GM23338 (cell line): ENCODE measurements around the gene TSR3. TPM values are rescaled to one million over a fixed set of nuclear protein-coding genes. Genes with fewer than 3 reads are reported as not detected.

Experiments
- ATAC-seq: fragments of 200-7000 bp; cut with Tn5 transposase; 3 replicates; pipeline ENCODE4 v1.9.1; 2020
- DNase-seq: peaks from one replicate; pipeline ENCODE4 v3.0.0-alpha.2; 2015; ENCODE audit warnings: low spot score
- H2AFZ ChIP-seq: fragments of 200-600 bp; sonication (generic); 2 replicates; pipeline ENCODE4 v1.8.0; 2016; ENCODE audit warnings: antibody characterized with exemption, mild to moderate bottlenecking, moderate library complexity
- H3F3A ChIP-seq: fragments of 200-600 bp; sonication (generic); replicated peaks from 2 replicates; pipeline ENCODE4 v1.8.0; 2017; ENCODE audit warnings: antibody characterized with exemption, mixed run types, low read depth
- H3K27ac ChIP-seq: fragments of 200-600 bp; sonication (generic); 2 replicates; pipeline ENCODE4 v1.6.1; 2016; ENCODE audit warnings: low read depth
- H3K27me3 ChIP-seq: fragments of 200-600 bp; sonication (generic); 2 replicates; pipeline ENCODE4 v1.8.0; 2016; ENCODE audit warnings: mild to moderate bottlenecking, mixed run types, moderate library complexity; ENCODE audit not compliant: insufficient read depth
- H3K36me3 ChIP-seq: fragments of 200-600 bp; sonication (generic); 2 replicates; pipeline ENCODE4 v1.8.0; 2016; ENCODE audit warnings: mild to moderate bottlenecking; ENCODE audit not compliant: insufficient read depth
- H3K4me1 ChIP-seq: fragments of 200-600 bp; sonication (generic); 2 replicates; pipeline ENCODE4 v1.8.0; 2016; ENCODE audit warnings: mild to moderate bottlenecking, moderate library complexity; ENCODE audit not compliant: insufficient read depth
- H3K4me2 ChIP-seq: fragments of 200-600 bp; sonication (generic); 2 replicates; pipeline ENCODE4 v1.7.1; 2017; ENCODE audit warnings: mixed run types
- H3K4me3 ChIP-seq: fragments of 200-600 bp; sonication (generic); 2 replicates; pipeline ENCODE4 v1.6.1; 2016; ENCODE audit warnings: mixed run types
- H3K79me2 ChIP-seq: fragments of 200-600 bp; sonication (generic); replicated peaks from 2 replicates; pipeline ENCODE4 v1.8.0; 2017; ENCODE audit warnings: mild to moderate bottlenecking; ENCODE audit not compliant: insufficient read depth
- H3K9me2 ChIP-seq: fragments of 200-600 bp; sonication (generic); 2 replicates; pipeline ENCODE4 v1.8.0; 2017; ENCODE audit not compliant: insufficient read depth
- H4K20me1 ChIP-seq: fragments of 200-600 bp; sonication (generic); replicated peaks from 2 replicates; pipeline ENCODE4 v1.8.0; 2017; ENCODE audit warnings: mild to moderate bottlenecking; ENCODE audit not compliant: insufficient read depth
- H3K27ac Mint-ChIP-seq: 2 replicates; pipeline ENCODE4 v1.8.0; 2020; ENCODE audit warnings: inconsistent platforms, mild to moderate bottlenecking, moderate library complexity, mixed read lengths
- H3K27me3 Mint-ChIP-seq: 3 replicates; pipeline ENCODE4 v1.8.0; 2022; ENCODE audit warnings: low read depth, mild to moderate bottlenecking, moderate library complexity, mixed read lengths, inconsistent platforms; ENCODE audit not compliant: insufficient read depth, poor library complexity
- H3K36me3 Mint-ChIP-seq: 3 replicates; pipeline ENCODE4 v1.8.0; 2021; ENCODE audit warnings: low read depth, mild to moderate bottlenecking, inconsistent platforms, moderate library complexity, mixed read lengths
- H3K4me1 Mint-ChIP-seq: 3 replicates; pipeline ENCODE4 v1.8.0; 2020; ENCODE audit warnings: mild to moderate bottlenecking, inconsistent platforms, mixed read lengths
- H3K4me3 Mint-ChIP-seq: 3 replicates; pipeline ENCODE4 v1.8.0; 2021; ENCODE audit warnings: moderate library complexity, mild to moderate bottlenecking, inconsistent platforms, mixed read lengths
- H3K9me3 Mint-ChIP-seq: 3 replicates; pipeline ENCODE4 v1.8.0; 2020; ENCODE audit warnings: moderate library complexity, mild to moderate bottlenecking, inconsistent platforms, mixed read lengths
- EZH2 ChIP-seq: fragments of 200-600 bp; sonication (generic); IDR thresholded peaks from one replicate; pipeline ENCODE4 v1.8.0; 2017; ENCODE audit warnings: antibody characterized with exemption, mild to moderate bottlenecking, low read depth; ENCODE audit not compliant: unreplicated experiment
- POLR2AphosphoS5 ChIP-seq: IDR thresholded peaks from 2 replicates; pipeline ENCODE4 v1.6.1; 2016; ENCODE audit warnings: antibody characterized with exemption, low read depth
- polyA plus RNA-seq: library from polyadenylated mRNA; unstranded; fragments of >200 nt; fragmentation: Nextera tagmentation; extraction: Ambion mirVana; gene quantifications from 2 replicates; pipeline ENCODE4 v1.2.1, GENCODE V29; 2016
- total RNA-seq: library from RNA; depleted of rRNA; stranded (reverse); fragments of >200 nt; shearing (Covaris generic); gene quantifications from 2 replicates; pipeline ENCODE4 v1.2.3, GENCODE V29; 2014
- TF ChIP-seq, protein P1 (sequence below): fragments of 250-450 bp; sonication (Bioruptor Pico); IDR thresholded peaks from 2 replicates; pipeline ENCODE4 v1.5.0; 2020; ENCODE audit warnings: mild to moderate bottlenecking, moderate library complexity

TSR3 gene
- total and polyA plus RNA-seq, 2 experiments from 2014 or later: 58.5 to 97.3 TPM

DNA sequence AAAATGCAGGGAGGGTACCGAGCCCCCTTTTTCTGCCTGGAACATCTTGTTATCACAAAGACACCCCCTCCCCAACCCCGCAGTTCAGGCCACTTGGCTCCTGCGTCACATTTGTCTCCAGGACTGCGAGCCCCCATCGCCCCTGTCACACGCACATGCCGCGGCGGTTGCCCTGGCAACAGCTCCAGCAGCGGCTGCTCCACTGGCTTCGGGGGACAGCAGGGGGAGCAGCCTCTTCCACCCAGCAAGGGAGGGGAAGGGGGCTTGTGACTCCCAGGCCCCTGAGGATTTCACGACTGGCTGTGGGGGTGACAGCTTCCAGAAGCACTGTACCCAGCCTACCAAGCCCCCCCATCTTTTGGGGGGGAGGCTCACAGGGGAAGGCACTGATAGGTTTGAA lies 15.7 kb downstream of the TSR3 start (continued):
- TF ChIP-seq, protein P1, sequence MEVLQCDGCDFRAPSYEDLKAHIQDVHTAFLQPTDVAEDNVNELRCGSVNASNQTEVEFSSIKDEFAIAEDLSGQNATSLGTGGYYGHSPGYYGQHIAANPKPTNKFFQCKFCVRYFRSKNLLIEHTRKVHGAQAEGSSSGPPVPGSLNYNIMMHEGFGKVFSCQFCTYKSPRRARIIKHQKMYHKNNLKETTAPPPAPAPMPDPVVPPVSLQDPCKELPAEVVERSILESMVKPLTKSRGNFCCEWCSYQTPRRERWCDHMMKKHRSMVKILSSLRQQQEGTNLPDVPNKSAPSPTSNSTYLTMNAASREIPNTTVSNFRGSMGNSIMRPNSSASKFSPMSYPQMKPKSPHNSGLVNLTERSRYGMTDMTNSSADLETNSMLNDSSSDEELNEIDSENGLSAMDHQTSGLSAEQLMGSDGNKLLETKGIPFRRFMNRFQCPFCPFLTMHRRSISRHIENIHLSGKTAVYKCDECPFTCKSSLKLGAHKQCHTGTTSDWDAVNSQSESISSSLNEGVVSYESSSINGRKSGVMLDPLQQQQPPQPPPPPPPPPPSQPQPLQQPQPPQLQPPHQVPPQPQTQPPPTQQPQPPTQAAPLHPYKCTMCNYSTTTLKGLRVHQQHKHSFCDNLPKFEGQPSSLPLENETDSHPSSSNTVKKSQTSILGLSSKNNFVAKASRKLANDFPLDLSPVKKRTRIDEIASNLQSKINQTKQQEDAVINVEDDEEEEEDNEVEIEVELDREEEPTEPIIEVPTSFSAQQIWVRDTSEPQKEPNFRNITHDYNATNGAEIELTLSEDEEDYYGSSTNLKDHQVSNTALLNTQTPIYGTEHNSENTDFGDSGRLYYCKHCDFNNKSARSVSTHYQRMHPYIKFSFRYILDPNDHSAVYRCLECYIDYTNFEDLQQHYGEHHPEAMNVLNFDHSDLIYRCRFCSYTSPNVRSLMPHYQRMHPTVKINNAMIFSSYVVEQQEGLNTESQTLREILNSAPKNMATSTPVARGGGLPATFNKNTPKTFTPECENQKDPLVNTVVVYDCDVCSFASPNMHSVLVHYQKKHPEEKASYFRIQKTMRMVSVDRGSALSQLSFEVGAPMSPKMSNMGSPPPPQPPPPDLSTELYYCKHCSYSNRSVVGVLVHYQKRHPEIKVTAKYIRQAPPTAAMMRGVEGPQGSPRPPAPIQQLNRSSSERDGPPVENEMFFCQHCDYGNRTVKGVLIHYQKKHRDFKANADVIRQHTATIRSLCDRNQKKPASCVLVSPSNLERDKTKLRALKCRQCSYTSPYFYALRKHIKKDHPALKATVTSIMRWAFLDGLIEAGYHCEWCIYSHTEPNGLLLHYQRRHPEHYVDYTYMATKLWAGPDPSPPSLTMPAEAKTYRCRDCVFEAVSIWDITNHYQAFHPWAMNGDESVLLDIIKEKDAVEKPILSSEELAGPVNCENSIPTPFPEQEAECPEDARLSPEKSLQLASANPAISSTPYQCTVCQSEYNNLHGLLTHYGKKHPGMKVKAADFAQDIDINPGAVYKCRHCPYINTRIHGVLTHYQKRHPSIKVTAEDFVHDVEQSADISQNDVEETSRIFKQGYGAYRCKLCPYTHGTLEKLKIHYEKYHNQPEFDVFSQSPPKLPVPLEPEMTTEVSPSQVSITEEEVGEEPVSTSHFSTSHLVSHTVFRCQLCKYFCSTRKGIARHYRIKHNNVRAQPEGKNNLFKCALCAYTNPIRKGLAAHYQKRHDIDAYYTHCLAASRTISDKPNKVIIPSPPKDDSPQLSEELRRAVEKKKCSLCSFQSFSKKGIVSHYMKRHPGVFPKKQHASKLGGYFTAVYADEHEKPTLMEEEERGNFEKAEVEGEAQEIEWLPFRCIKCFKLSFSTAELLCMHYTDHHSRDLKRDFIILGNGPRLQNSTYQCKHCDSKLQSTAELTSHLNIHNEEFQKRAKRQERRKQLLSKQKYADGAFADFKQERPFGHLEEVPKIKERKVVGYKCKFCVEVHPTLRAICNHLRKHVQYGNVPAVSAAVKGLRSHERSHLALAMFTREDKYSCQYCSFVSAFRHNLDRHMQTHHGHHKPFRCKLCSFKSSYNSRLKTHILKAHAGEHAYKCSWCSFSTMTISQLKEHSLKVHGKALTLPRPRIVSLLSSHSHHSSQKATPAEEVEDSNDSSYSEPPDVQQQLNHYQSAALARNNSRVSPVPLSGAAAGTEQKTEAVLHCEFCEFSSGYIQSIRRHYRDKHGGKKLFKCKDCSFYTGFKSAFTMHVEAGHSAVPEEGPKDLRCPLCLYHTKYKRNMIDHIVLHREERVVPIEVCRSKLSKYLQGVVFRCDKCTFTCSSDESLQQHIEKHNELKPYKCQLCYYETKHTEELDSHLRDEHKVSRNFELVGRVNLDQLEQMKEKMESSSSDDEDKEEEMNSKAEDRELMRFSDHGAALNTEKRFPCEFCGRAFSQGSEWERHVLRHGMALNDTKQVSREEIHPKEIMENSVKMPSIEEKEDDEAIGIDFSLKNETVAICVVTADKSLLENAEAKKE: no peak

DNA sequence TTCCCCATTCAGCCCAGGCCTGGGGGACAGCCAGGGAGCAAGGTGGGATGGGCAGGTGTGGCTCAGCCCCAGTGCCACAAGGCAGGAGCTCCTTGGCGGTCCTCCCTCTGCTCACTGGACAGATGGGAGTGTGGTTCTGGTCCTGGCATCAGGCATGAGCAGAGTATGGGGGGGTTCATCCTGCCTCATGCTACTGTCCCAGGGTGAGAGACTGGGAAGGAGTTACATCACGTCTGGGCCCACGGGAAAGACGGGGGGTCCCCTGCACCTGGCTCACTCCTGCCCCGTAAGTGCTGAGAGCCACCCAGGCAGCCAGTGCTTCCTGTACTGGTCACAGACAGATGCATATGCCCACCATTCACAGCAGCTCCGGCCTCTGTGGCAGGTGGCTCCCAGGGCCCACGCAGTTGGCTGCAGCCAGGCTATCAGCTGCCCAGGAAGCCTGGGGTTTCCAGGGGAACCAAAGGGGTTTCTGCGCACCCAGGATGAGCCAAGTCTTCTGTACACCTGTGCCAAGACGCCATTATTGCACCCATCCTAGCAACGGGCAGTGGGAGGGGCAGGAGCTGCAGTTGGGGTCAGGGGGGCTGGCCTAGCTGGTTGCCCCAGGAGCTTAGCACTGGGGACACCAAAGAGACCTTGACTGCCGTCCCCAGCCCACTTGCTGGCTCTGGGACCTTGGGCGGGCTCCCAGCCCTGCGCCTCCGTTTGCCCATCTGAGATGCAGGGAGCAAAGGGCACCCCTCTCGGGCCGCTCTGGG lies 16.3 kb downstream of the TSR3 start:
- Mint-ChIP-seq H3K27me3 (peaks cover 32% of the 10 kb centered on the region), H3K27ac (no peak overlapping the region), H3K4me1 (peaks cover 12% of the 10 kb centered on the region), H3K9me3 (no peaks in the 10 kb centered on the region), H3K36me3 (no peaks in the 10 kb centered on the region), H3K4me3 (no peak overlapping the region; the same call in 2 of the 3 replicates)
- no peak for ATAC-seq
- Histone ChIP-seq H4K20me1 (no peaks in the 10 kb centered on the region; the same call in 1 of the 2 replicates), H3K4me1 (peaks cover 10% of the 10 kb centered on the region), H3K36me3 (no peaks in the 10 kb centered on the region), H3K9me2 (no peaks in the 10 kb centered on the region), H3K4me2 (no peak overlapping the region), H2AFZ (no peak overlapping the region), H3F3A (0 out of 2 replicates have a peak, but pooled peaks cover 5% of the 10 kb centered on the region), H3K27ac (no peak overlapping the region), H3K79me2 (no peaks in the 10 kb centered on the region), H3K27me3 (peaks cover 36% of the 10 kb centered on the region), H3K4me3 (no peak overlapping the region)
- TF ChIP-seq EZH2 (no peak), POLR2AphosphoS5 (no peak)
- DNase-seq: no peak
